Measurements from ENCODE around the gene THUMPD3. TPM values are rescaled to one million over a fixed set of nuclear protein-coding genes. Genes with fewer than 3 reads are reported as not detected.

THUMPD3 gene
- total RNA-seq, 1 experiment from 2014 or later = 58.4 TPM

DNA sequence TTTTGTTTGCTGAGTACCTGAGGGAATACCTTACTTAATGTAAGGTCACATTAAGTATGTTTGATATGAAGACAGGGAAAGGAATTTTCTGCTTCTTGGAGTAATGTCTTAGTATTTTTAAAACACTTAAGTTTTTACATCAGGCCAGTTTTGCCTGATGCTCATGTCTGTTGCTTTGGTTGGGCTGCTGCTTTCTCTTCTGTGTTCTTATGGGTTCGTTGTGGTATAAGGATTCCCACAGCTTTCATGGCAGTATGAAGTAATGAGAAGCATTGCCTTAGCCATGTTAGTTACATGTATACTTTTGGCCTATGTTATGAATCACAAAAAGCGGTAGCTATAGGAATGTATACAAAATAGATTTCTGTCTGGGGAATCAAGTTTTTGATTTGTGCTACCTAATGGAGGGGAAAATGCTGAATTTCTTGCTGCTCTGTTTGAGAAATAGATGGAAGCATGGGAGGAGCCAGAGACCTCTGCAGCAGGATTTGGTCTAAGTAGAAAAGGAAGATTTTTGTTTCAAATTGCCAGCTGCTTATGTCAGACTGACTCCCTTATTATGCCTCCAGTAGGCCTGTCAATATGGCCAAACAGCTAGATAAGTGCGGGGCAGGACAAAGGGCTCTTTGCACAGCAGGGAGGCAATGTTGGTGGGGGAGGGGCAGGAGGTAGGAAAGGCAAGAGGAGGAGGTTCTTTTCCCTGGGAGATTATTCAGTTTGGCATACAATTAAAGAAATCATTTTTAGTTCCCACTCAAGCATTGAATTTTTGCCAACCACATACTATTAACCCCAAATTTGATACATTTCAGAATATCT, 39.8 kb downstream of the THUMPD3 start:
- no peak overlapping the region for H3K23ac ChIP-seq (ENCODE audit: insufficient read length, low read depth, low read length)
- H3K4ac ChIP-seq (ENCODE audit: low read depth, low read length) = no peak overlapping the region
- peaks cover 2% of the 10 kb centered on the region for H4K20me1 ChIP-seq (ENCODE audit: control insufficient read depth, insufficient read depth, insufficient read length)
- H4K91ac ChIP-seq (ENCODE audit: insufficient read length, low read depth, low read length) = no peak overlapping the region
- H3K79me1 ChIP-seq (ENCODE audit: insufficient read depth, low read depth, low read length, poor library complexity, severe bottlenecking) = no peaks in the 10 kb centered on the region
- no peak overlapping the region for H2BK120ac ChIP-seq (ENCODE audit: low read depth, low read length, poor library complexity, severe bottlenecking)
- no peak overlapping the region; the same call in 1 of the 2 replicates for H3K14ac ChIP-seq (ENCODE audit: insufficient read depth, low read length)
- no peak overlapping the region for H2BK5ac ChIP-seq (ENCODE audit: insufficient read length, low read length)
- Mint-ChIP-seq H3K27ac (peak overlapping the region; percentile 80 to 96 (median 89)), H3K9me3 (no peaks in the 10 kb centered on the region; a peak in 1 of 5 replicates), H3K36me3 (ENCODE audit: insufficient read depth in 1 of 3, low read depth in 3 of 3) (peaks cover 12 to 21% (median 15%) of the 10 kb centered on the region in 3 experiments), H3K4me1 (peaks cover 68 to 74% of the 10 kb centered on the region in 2 experiments), H3K4me3 (peak overlapping the region; percentile 46 to 77), H3K27me3 (ENCODE audit: low read depth) (no peaks in the 10 kb centered on the region)
- H3T11ph ChIP-seq (ENCODE audit: low read length) = no peak overlapping the region
- peaks cover 4% of the 10 kb centered on the region for H3K4me1 ChIP-seq (ENCODE audit: insufficient read depth, low read length)
- no peak overlapping the region for H4K8ac ChIP-seq (replicated peaks; ENCODE audit: insufficient read length, low read depth, low read length)
- H3K27ac ChIP-seq (ENCODE audit: insufficient read length, low read depth, low read length) = peak overlapping the region; percentile 79
- H3K4me2 ChIP-seq (ENCODE audit: insufficient read depth, insufficient read length, low read length) = peak overlapping the region; percentile 80
- no CpG with 5 or more reads among the region's 3 CpGs for WGBS (ENCODE audit: extremely low coverage, insufficient read length, low lambda C conversion rate)
- no peak overlapping the region for H3K56ac ChIP-seq (ENCODE audit: insufficient read length, low read depth, low read length)
- H3K23me2 ChIP-seq (ENCODE audit: insufficient read length, low read depth, low read length, poor library complexity, severe bottlenecking) = peaks cover 12% of the 10 kb centered on the region
- no peak overlapping the region for H3K18ac ChIP-seq (ENCODE audit: insufficient read length, low read depth, low read length)
- peak overlapping the region; percentile 43 for H3K9ac ChIP-seq (ENCODE audit: extremely low read depth, insufficient read length, low read length)
- H3K9me3 ChIP-seq (ENCODE audit: control insufficient read depth, low read depth, low read length) = no peaks in the 10 kb centered on the region
- no peaks in the 10 kb centered on the region for H3K27me3 ChIP-seq (ENCODE audit: insufficient read depth, low read length)
- H2AK5ac ChIP-seq (ENCODE audit: insufficient read length, low read length) = no peak overlapping the region
- DNase-seq = peak; percentile 77
- H2AFZ ChIP-seq (ENCODE audit: low read length) = no peak overlapping the region
- no peak overlapping the region for H2BK15ac ChIP-seq (ENCODE audit: low read depth, low read length)
- H4K5ac ChIP-seq (ENCODE audit: insufficient read length, low read depth, low read length) = no peak overlapping the region
- peaks cover 80% of the 10 kb centered on the region for H3K79me2 ChIP-seq (ENCODE audit: insufficient read depth, low read length)
- TF ChIP-seq, protein P1, sequence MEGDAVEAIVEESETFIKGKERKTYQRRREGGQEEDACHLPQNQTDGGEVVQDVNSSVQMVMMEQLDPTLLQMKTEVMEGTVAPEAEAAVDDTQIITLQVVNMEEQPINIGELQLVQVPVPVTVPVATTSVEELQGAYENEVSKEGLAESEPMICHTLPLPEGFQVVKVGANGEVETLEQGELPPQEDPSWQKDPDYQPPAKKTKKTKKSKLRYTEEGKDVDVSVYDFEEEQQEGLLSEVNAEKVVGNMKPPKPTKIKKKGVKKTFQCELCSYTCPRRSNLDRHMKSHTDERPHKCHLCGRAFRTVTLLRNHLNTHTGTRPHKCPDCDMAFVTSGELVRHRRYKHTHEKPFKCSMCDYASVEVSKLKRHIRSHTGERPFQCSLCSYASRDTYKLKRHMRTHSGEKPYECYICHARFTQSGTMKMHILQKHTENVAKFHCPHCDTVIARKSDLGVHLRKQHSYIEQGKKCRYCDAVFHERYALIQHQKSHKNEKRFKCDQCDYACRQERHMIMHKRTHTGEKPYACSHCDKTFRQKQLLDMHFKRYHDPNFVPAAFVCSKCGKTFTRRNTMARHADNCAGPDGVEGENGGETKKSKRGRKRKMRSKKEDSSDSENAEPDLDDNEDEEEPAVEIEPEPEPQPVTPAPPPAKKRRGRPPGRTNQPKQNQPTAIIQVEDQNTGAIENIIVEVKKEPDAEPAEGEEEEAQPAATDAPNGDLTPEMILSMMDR (conservative IDR thresholded peaks at IDR 0.05) = no peak
- no peak overlapping the region for H2BK20ac ChIP-seq (ENCODE audit: low read depth, low read length, poor library complexity, severe bottlenecking)
- no peak overlapping the region for H2BK12ac ChIP-seq (ENCODE audit: insufficient read length, low read depth, low read length)
